ENCODE results near the gene IFNGR1. TPM values are rescaled to one million over a fixed set of nuclear protein-coding genes. Genes with fewer than 3 reads are reported as not detected.

Gene IFNGR1
- total RNA-seq, 3 donors from 2014 or later (not counting 1 experiment from before 2014, with no cell fraction given), result 77.5 to 128 (median 100) TPM

DNA sequence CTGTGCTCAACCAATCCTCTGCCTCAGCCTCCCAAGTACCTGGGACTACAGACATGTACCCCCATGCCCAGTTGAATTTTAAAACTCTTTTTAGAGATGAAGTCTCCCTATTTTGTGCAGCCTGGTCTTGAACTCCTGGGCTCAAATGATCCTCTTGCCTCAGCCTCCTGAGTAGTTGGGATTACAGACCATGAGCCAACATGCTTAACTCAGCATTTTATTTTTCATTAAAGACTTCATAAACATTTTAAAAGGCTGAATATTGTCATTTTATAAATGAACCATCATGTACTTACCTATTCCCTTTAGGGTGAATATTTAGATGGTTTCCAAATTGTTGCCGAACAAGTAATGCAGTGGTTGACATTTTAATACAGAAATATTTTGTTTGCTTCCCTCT is 16.5 kb upstream of the IFNGR1 start:
- intact Hi-C loops (cut with micrococcal nuclease), result no loop called here

DNA sequence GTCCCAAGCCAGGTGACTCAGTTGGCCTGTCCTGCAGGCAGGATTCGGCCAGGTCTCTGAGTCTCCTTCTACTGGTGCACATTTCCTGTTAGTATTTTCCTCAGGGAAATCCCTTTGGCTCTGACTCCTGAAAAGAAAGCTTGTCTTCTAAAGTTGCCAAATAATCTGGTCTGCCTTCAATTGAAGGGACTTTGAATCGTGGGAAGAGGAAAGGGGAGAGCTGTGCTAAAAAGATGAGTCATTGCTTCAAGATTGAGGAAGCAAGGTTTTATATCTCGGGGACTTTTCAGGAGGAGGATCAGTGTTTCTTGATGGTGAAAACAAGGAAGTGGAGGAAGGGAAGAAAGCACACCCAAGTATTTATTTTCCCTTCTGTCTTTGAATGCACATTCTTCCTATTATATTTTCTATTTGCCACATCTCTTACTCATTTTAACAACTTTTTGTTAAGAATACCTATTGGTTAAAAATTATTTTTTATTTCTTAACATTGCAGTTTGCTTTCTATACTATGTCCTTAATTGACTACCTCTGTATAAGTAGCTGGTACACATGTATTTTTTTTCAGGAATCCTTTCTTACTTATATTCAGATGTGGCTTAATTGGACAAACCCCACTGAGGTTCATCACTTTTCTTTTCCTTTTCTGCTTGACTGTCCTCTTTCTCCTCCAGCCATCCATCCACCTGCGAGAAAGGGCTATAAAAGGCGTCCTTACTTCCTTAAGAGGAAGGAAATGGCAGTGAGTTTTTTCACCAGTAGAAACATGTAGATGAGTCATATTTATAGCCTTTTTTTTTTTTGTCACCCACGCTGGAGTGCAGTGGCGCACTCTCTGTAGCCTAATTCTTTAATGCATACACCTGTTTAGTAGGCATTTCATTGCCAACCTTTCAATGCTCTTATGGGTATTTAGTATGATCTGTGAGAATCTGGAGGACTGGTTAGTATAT is 15.0 kb upstream of the IFNGR1 start:
- Mint-ChIP-seq H3K27me3 (ENCODE audit: low read depth in 2 of 2) (no peaks in the 10 kb centered on the region), H3K4me3 (peak overlapping the region; percentile 77), H3K9me3 (peaks cover 2 to 5% of the 10 kb centered on the region in 2 donors), H3K36me3 (no peaks in the 10 kb centered on the region), H3K27ac (peak overlapping the region; percentile 79 to 88), H3K4me1 (peaks cover 64 to 72% of the 10 kb centered on the region in 2 donors)
- Histone ChIP-seq H3K4me3 (ENCODE audit: low read length) (no peak overlapping the region), H3K27ac (ENCODE audit: low read length) (peak overlapping the region; percentile 50), H3K9me3 (ENCODE audit: control insufficient read depth, insufficient read depth, low read length) (no peaks in the 10 kb centered on the region), H3K36me3 (ENCODE audit: control insufficient read depth, insufficient read depth, low read length) (no peaks in the 10 kb centered on the region), H3K4me1 (ENCODE audit: control insufficient read depth, insufficient read depth, low read length) (peaks cover 51% of the 10 kb centered on the region), H3K27me3 (ENCODE audit: control insufficient read depth, insufficient read depth, low read length) (no peaks in the 10 kb centered on the region)
- DNase-seq (peak in 1 of 2 donors; percentile 72), ATAC-seq (peak; percentile 67 to 77 (median 75))
- intact Hi-C loops (cut with micrococcal nuclease), result loop anchor here (1.0 to 5.0 kb wide), 3 partner anchors 16 to 77 kb away; no protein-coding TSS in a partner anchor
- WGBS (ENCODE audit: insufficient coverage), result 24% methylated on average over 3 of the region's 7 CpGs
- TF ChIP-seq, protein P1, sequence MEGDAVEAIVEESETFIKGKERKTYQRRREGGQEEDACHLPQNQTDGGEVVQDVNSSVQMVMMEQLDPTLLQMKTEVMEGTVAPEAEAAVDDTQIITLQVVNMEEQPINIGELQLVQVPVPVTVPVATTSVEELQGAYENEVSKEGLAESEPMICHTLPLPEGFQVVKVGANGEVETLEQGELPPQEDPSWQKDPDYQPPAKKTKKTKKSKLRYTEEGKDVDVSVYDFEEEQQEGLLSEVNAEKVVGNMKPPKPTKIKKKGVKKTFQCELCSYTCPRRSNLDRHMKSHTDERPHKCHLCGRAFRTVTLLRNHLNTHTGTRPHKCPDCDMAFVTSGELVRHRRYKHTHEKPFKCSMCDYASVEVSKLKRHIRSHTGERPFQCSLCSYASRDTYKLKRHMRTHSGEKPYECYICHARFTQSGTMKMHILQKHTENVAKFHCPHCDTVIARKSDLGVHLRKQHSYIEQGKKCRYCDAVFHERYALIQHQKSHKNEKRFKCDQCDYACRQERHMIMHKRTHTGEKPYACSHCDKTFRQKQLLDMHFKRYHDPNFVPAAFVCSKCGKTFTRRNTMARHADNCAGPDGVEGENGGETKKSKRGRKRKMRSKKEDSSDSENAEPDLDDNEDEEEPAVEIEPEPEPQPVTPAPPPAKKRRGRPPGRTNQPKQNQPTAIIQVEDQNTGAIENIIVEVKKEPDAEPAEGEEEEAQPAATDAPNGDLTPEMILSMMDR (IDR thresholded peaks at IDR 0.05), result no peak

More for the DNA sequence above, 16.5 kb upstream of the IFNGR1 start:
- ATAC-seq (no peak), DNase-seq (no peak)
- Mint-ChIP-seq H3K9me3 (peaks cover 2 to 5% of the 10 kb centered on the region in 2 donors), H3K36me3 (no peaks in the 10 kb centered on the region), H3K4me3 (no peak overlapping the region), H3K27ac (no peak overlapping the region), H3K27me3 (ENCODE audit: low read depth in 2 of 2) (no peaks in the 10 kb centered on the region), H3K4me1 (peaks cover 60 to 68% of the 10 kb centered on the region in 2 donors)
- H3K4me1 ChIP-seq (ENCODE audit: control insufficient read depth, insufficient read depth, low read length), result peaks cover 44% of the 10 kb centered on the region
- TF ChIP-seq, protein P1 (IDR thresholded peaks at IDR 0.05), result no peak
- H3K4me3 ChIP-seq (ENCODE audit: low read length), result no peak overlapping the region
- WGBS (ENCODE audit: insufficient coverage), result 100% methylated on average over 1 of the region's 1 CpG
- H3K36me3 ChIP-seq (ENCODE audit: control insufficient read depth, insufficient read depth, low read length), result no peaks in the 10 kb centered on the region
- H3K27me3 ChIP-seq (ENCODE audit: control insufficient read depth, insufficient read depth, low read length), result no peaks in the 10 kb centered on the region
- H3K9me3 ChIP-seq (ENCODE audit: control insufficient read depth, insufficient read depth, low read length), result no peaks in the 10 kb centered on the region
- no peak overlapping the region for H3K27ac ChIP-seq (ENCODE audit: low read length)

DNA sequence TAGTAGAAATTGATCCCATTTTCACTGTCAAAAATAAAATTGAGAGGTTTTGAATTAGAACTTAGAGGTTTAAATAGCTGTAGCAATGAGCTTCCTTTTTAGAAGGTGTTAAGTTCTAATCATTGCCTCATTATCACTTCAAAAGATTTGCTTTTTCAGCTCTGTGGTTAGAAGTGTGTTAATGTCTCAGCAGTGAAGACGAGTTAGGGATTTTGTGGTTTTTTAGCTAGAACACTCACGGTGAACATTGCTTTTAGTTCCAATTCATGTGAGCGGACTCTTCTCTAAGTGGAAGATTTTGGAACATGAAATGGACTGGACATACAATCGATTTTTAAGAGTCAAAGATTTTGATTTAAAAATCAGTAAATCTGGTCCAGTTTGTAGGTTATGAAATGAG is 12.7 kb upstream of the IFNGR1 start:
- Mint-ChIP-seq H3K4me1 (peaks cover 78 to 80% of the 10 kb centered on the region in 2 donors), H3K36me3 (no peaks in the 10 kb centered on the region), H3K27me3 (ENCODE audit: low read depth in 2 of 2) (no peaks in the 10 kb centered on the region), H3K9me3 (no peaks in the 10 kb centered on the region), H3K27ac (peak overlapping the region; percentile 79 to 88), H3K4me3 (peak overlapping the region; percentile 78)
- H3K27me3 ChIP-seq (ENCODE audit: control insufficient read depth, insufficient read depth, low read length), result no peaks in the 10 kb centered on the region
- TF ChIP-seq, protein P1 (IDR thresholded peaks at IDR 0.05), result no peak
- peak; percentile 62 to 86 (median 81) for ATAC-seq
- H3K4me3 ChIP-seq (ENCODE audit: low read length), result peak overlapping the region; percentile 5
- DNase-seq, result peak in 1 of 2 donors; percentile 72
- no peaks in the 10 kb centered on the region for H3K36me3 ChIP-seq (ENCODE audit: control insufficient read depth, insufficient read depth, low read length)
- H3K27ac ChIP-seq (ENCODE audit: low read length), result peak overlapping the region; percentile 66
- peaks cover 63% of the 10 kb centered on the region for H3K4me1 ChIP-seq (ENCODE audit: control insufficient read depth, insufficient read depth, low read length)
- intact Hi-C loops (cut with micrococcal nuclease), result loop anchor here (1.0 to 5.0 kb wide), 3 partner anchors 26 to 75 kb away; no protein-coding TSS in a partner anchor
- 5% methylated on average over 4 of the region's 4 CpGs for WGBS (ENCODE audit: insufficient coverage)
- H3K9me3 ChIP-seq (ENCODE audit: control insufficient read depth, insufficient read depth, low read length), result no peaks in the 10 kb centered on the region
